Astrocyte (in vitro differentiated cells and primary cell): Measurements from ENCODE around the gene SLC6A9. TPM values are rescaled to one million over a fixed set of nuclear protein-coding genes. Genes with fewer than 3 reads are reported as not detected.

Source experiments
- DNase-seq: peaks from one replicate; pipeline ENCODE4 v3.0.0-alpha.2; 2010; ENCODE audit warnings: low read depth
- FAIRE-seq: peaks from 2 replicates; lab custom pipeline; 2011; peaks lifted over from hg19 to GRCh38; lab: Jason Lieb, UNC
- H2AFZ ChIP-seq: 2 replicates; pipeline ENCODE4 v1.6.0; 2012; ENCODE audit warnings: low read depth, low read length, inconsistent platforms
- H3K27ac ChIP-seq: 2 replicates; pipeline ENCODE4 v1.5.1; 2011; ENCODE audit warnings: low read depth, low read length, inconsistent platforms
- H3K27me3 ChIP-seq: 2 replicates; pipeline ENCODE4 v1.6.0; 2011; ENCODE audit warnings: low read length, inconsistent platforms; ENCODE audit not compliant: insufficient read depth
- H3K36me3 ChIP-seq: 2 replicates; pipeline ENCODE4 v1.5.1; 2011; ENCODE audit warnings: low read length, inconsistent platforms; ENCODE audit not compliant: insufficient read depth
- H3K4me1 ChIP-seq: 2 replicates; pipeline ENCODE4 v1.5.1; 2011; ENCODE audit warnings: low read length, inconsistent platforms; ENCODE audit not compliant: insufficient read depth
- H3K4me2 ChIP-seq: 2 replicates; pipeline ENCODE4 v1.6.0; 2012; ENCODE audit warnings: low read length, inconsistent platforms
- H3K4me3 ChIP-seq: 2 replicates; pipeline ENCODE4 v1.5.1; 2011; ENCODE audit warnings: low read depth, mild to moderate bottlenecking, low read length, inconsistent platforms; ENCODE audit not compliant: insufficient read depth
- H3K79me2 ChIP-seq: 2 replicates; pipeline ENCODE4 v1.6.0; 2012; ENCODE audit warnings: mild to moderate bottlenecking, low read length, inconsistent platforms; ENCODE audit not compliant: insufficient read depth
- H3K9ac ChIP-seq: 2 replicates; pipeline ENCODE4 v1.6.0; 2012; ENCODE audit warnings: mild to moderate bottlenecking, low read length, inconsistent platforms
- H3K9me3 ChIP-seq: 2 replicates; pipeline ENCODE4 v1.5.1; 2012; ENCODE audit warnings: low read depth, mild to moderate bottlenecking, low read length, inconsistent platforms; ENCODE audit not compliant: insufficient read depth
- H4K20me1 ChIP-seq: 2 replicates; pipeline ENCODE4 v1.6.0; 2012; ENCODE audit warnings: low read length, inconsistent platforms; ENCODE audit not compliant: insufficient read depth
- H3K27ac Mint-ChIP-seq: one replicate; pipeline ENCODE4 v1.8.0; 2021; ENCODE audit warnings: mild to moderate bottlenecking, mixed read lengths; ENCODE audit not compliant: unreplicated experiment
- H3K27me3 Mint-ChIP-seq: one replicate; pipeline ENCODE4 v1.8.0; 2021; ENCODE audit warnings: low read depth, mixed read lengths; ENCODE audit not compliant: unreplicated experiment
- H3K36me3 Mint-ChIP-seq: one replicate; pipeline ENCODE4 v1.8.0; 2021; ENCODE audit warnings: low read depth, mixed read lengths; ENCODE audit not compliant: unreplicated experiment
- H3K4me1 Mint-ChIP-seq: one replicate; pipeline ENCODE4 v1.8.0; 2021; ENCODE audit warnings: low read depth, mixed read lengths; ENCODE audit not compliant: unreplicated experiment
- H3K4me3 Mint-ChIP-seq: one replicate; pipeline ENCODE4 v1.8.0; 2021; ENCODE audit warnings: mild to moderate bottlenecking, moderate library complexity, mixed read lengths; ENCODE audit not compliant: unreplicated experiment
- H3K9me3 Mint-ChIP-seq: one replicate; pipeline ENCODE4 v1.8.0; 2021; ENCODE audit warnings: mild to moderate bottlenecking, mixed read lengths; ENCODE audit not compliant: unreplicated experiment
- EZH2 ChIP-seq: IDR thresholded peaks from 2 replicates; pipeline ENCODE4 v1.6.1; 2012; ENCODE audit warnings: mild to moderate bottlenecking, low read length, inconsistent platforms; ENCODE audit not compliant: insufficient read depth
- total RNA-seq: library from RNA; stranded (reverse); gene quantifications from 2 replicates; pipeline ENCODE4 v1.2.1, GENCODE V29; 2021
- TF ChIP-seq, protein P1 (sequence below): IDR thresholded peaks from 2 replicates; pipeline ENCODE4 v1.5.1; 2011; ENCODE audit warnings: low read depth, mild to moderate bottlenecking, inconsistent platforms, low read length, moderate library complexity; ENCODE audit not compliant: insufficient read depth

SLC6A9 gene
- total RNA-seq, 1 donor from 2014 or later = 45.2 TPM

DNA sequence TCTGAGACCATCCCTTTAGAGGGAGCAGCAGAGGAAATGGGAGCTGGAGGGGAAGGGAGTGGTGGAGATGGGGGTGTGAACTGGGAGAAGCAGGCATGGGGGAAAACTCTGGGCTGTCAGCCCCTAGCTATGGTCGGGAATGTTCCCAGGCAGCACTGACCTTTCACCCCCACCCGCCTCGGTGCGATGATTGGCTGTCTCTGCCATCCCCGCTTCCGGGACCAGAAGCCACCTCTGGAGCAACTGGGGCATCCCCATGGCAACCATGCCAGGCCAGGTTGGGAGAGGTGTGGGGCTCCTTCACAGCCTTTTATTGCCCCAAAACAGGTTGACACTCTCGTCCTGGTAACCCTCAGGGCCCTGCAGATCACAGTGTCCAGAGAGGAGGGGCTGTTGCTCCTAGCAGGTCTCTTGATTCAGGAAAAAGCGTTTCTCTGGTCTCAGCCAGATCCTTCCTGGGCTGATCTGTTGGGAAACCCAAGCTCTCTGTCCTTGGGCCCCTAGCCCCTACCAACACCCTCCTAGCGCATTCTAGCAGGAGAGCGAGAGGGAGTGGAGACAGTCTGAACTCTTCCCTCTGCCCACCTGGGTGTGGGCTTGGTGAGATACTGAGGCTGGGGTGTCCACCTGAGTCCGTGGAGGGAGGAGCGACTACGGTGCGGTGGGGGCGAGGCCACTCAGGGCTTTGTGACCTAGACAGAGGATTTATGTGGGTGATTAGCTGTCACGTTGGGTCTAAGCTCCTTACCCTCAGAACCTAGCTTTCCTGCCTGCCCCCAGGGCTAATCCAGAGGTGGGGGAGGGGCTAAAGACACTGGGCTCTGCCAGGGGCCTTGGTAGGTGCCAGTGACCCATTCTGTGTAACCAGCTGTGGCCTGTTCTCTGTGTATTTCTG lies 12.2 kb upstream of the SLC6A9 start:
- no peak for TF ChIP-seq EZH2
- TF ChIP-seq, protein P1, sequence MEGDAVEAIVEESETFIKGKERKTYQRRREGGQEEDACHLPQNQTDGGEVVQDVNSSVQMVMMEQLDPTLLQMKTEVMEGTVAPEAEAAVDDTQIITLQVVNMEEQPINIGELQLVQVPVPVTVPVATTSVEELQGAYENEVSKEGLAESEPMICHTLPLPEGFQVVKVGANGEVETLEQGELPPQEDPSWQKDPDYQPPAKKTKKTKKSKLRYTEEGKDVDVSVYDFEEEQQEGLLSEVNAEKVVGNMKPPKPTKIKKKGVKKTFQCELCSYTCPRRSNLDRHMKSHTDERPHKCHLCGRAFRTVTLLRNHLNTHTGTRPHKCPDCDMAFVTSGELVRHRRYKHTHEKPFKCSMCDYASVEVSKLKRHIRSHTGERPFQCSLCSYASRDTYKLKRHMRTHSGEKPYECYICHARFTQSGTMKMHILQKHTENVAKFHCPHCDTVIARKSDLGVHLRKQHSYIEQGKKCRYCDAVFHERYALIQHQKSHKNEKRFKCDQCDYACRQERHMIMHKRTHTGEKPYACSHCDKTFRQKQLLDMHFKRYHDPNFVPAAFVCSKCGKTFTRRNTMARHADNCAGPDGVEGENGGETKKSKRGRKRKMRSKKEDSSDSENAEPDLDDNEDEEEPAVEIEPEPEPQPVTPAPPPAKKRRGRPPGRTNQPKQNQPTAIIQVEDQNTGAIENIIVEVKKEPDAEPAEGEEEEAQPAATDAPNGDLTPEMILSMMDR = no peak
- Mint-ChIP-seq H3K4me3 (no peak overlapping the region), H3K9me3 (no peaks in the 10 kb centered on the region), H3K4me1 (peaks cover 22% of the 10 kb centered on the region), H3K27ac (no peak overlapping the region), H3K27me3 (peaks cover 2% of the 10 kb centered on the region), H3K36me3 (no peaks in the 10 kb centered on the region)
- no peak for DNase-seq
- Histone ChIP-seq H3K4me3 (no peak overlapping the region), H3K4me1 (peaks cover 20% of the 10 kb centered on the region), H3K9me3 (no peaks in the 10 kb centered on the region), H3K79me2 (no peaks in the 10 kb centered on the region), H3K27ac (no peak overlapping the region), H3K9ac (no peak overlapping the region), H4K20me1 (peaks cover 3% of the 10 kb centered on the region), H3K4me2 (no peak overlapping the region), H2AFZ (peak overlapping the region; percentile 22), H3K27me3 (no peaks in the 10 kb centered on the region), H3K36me3 (no peaks in the 10 kb centered on the region)
- FAIRE-seq = no peak

DNA sequence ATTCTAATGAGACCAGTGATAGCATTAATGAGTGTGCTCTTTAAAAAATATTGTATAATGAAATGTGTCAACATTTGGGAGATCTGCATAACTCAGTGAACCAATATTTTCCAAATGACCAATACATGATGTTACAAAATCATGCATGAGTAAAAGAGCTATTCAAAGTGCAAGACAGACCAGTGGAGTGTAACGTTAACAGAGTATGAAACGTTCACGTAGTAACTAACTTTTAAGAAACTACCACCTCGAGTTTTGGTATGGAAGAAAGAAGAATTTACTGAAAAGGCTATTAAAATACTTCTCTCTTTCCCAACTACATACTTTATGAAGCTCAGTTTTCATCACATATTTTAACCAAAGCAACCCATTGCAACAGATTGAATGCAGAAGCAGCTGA lies 9.6 kb upstream of the SLC6A9 start:
- no peak for FAIRE-seq
- H3K4me1 Mint-ChIP-seq = peaks cover 12% of the 10 kb centered on the region

More for the DNA sequence above, 9.6 kb upstream of the SLC6A9 start:
- Histone ChIP-seq H3K4me1 (peaks cover 7% of the 10 kb centered on the region), H3K79me2 (no peaks in the 10 kb centered on the region), H3K27ac (no peak overlapping the region), H3K9me3 (no peaks in the 10 kb centered on the region), H3K4me2 (no peak overlapping the region), H2AFZ (no peak overlapping the region), H3K36me3 (no peaks in the 10 kb centered on the region), H3K9ac (no peak overlapping the region), H3K27me3 (no peaks in the 10 kb centered on the region), H3K4me3 (no peak overlapping the region), H4K20me1 (no peaks in the 10 kb centered on the region)
- no peaks in the 10 kb centered on the region for H3K36me3 Mint-ChIP-seq
- H3K9me3 Mint-ChIP-seq = no peaks in the 10 kb centered on the region
- H3K27me3 Mint-ChIP-seq = peaks cover 2% of the 10 kb centered on the region
- TF ChIP-seq EZH2 = no peak
- TF ChIP-seq, protein P1 = no peak
- H3K27ac Mint-ChIP-seq = no peak overlapping the region
- no peak overlapping the region for H3K4me3 Mint-ChIP-seq
- no peak for DNase-seq
